HuH-7.5 (cell line): Measurements from ENCODE around the gene TMEM127.
"Not testable (repeated sequence)": the region's sequence is repeated elsewhere in the genome, so short reads cannot be mapped to it uniquely, and the experiment has no call there.

ENCODE experiments used
- DNase-seq: peaks from one replicate; pipeline ENCODE4 v3.0.0; 2011; ENCODE audit warnings: low spot score

Gene TMEM127

DNA sequence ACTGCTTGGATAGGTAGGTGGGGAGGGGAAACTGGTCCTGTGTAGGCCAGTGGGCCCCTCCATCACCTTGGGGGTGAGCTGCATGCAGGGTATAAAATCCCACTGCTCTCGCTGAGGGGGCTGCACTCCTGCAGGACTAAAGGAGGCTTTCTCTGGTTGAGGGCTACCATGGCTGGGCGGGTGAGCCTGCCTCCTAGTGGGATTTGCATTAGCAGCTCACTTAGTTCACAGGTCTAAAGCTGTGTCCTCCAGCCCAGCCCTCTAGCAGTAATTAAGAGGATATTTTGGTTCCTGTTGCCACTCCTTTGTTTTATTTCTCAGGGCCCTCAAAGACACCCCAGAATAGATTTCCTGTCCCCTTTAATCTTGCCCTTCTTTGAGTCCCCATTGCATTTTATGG is 24.6 kb downstream of the TMEM127 start:
- DNase-seq = no peak

DNA sequence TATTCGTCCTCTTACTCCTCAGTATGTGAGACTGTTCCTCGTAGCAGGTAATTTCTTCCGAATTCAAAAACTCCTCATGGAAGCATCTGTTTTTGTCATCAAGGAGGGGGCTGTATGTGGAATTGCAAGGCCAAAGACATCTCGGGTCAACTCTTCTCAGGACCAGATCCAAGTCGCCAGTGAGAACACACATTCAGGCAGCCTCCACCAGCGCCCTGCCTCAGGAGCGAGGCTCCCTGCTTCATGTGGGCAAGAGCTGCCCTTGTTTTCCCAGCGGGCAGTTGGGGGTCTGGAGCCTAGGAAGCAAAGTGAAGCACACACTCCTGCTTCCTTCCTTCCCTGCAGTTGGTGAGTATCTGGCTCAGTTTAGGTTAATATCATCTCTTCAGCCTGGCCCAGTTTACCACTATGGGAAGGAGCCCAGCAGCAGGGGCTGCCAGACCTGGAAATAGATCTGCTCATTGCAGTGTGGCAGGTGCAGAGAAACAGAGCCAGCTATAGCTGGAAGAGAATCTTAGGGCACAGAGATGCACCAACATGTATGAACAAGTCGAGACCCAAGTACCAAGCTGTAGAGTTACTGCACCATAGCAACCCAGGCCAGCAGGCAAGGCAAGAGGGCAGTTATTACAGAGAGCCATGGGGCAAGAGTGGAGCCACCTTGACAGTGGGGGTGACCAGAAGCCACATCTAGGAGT is 25.3 kb downstream of the TMEM127 start:
- no peak for DNase-seq

DNA sequence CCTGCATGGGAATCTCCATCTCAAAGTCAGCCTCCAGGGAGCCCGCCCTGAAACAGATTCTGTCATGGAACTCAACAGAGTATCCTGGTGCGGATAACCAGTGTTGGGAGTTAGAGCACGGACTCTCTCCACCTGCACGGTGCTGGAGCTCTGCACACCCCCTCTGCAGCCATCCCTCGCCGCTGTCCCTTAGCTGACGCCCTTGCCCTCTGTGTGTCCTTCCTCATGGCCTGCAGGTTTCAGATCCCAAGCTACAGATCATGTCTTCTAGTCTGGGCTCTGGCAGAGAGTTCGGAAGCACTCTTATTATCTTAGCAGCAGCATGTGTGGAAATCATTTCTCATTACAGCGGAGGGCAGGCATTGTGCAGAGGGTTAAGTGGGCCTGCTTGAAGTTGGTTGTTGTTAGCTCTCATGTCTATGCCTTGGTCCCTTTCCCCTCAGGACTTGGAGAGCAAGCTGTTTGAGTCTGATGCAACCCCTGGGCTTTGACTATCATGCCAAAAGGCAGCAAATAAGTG is 26.0 kb downstream of the TMEM127 start:
- no peak for DNase-seq

DNA sequence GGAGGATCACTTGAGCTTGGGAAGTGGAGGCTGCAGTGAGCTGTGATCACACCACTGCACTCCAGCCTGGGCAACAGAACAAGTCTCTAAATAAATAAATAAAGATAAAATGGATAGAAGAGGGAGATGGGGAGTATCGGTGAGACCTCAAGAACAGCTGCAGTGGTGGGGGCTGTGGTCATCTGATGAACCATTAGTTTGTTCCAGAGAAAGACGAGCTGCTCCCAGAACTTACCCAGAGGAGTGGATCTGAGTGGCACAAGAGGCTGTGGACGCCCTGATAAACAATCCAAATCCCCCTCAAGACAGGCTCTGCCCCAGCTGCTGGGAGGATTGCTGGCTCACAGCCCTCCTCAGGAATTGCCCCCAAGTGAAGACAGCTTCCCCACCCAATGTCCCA is 26.7 kb downstream of the TMEM127 start:
- no peak for DNase-seq

DNA sequence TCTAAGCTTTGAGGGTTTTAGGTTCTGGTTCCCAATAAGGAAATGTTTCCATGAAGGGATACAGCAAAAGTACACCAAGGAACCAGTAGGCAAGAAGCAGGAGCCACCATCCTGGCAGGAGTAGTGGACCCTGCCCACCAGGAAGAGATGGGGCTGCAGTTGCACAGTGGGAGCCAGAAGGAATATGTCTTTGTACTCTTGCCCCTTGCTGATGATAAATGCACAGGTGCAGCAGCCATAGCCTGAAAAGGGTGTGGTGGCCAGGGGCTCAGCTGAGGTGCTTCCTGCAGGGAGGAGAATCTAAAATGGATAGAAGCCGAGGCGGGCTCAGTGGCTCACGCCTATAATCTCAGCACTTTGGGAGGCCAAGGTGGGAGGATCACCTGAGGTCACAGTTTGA is 27.5 kb downstream of the TMEM127 start:
- DNase-seq = no peak

DNA sequence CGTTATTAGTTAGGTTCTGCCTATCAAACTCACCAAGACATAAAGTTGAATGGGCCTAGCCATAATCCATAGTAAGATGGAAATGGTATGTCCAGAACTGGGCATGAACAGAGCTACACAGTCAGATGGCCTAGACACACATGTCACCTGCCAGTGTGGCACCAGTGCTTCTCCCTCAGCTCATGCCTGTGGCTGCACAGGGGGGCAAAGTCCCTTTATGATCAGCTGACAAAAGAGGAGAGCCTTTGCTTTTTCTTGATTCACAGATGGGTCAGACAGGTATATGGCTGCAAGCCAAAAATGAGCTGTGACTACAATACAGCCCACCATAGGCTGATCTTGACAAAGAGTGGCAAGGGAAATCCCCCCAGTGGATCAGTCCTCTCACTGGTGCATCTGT is 28.9 kb downstream of the TMEM127 start:
- DNase-seq = no peak

DNA sequence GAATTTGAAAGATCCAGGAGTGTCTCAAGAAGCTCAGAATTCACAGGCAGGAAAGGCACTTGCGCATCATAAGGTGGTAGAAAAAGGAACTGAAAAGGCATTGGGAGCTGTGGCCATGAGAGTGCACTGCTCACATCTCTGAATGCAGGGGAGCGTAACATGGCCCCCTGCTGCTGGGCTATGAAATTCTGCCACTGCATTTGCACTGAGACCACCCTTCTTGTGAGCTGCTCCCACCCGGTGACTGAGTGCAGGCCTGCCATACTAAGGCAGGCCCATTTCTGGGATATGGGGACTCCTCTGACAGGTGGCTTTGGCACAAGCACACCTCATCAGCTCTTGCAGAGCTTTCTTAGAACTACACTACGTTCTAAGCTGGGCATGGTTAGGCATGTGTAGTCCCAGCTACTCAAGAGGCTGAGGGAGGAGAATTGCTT is 31.9 kb downstream of the TMEM127 start:
- no peak for DNase-seq

DNA sequence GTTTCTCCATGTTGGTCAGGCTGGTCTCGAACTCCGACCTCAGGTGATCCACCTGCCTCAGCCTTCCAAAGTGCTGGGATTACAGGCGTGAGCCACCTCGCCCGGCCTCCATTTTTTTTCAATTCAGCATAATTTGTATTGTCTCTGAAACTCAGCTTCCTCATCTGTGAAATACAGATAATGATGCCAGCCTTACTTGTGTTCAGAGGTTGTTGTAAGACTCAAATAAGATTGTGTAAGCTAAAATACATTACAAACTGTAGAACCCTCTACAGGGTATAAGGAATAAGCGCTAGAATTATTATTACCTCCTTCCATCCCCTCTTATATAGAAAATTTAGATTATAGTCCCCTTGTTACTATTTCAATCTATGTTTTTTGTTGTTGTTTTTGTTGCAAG is 32.4 kb downstream of the TMEM127 start:
- DNase-seq = no peak

DNA sequence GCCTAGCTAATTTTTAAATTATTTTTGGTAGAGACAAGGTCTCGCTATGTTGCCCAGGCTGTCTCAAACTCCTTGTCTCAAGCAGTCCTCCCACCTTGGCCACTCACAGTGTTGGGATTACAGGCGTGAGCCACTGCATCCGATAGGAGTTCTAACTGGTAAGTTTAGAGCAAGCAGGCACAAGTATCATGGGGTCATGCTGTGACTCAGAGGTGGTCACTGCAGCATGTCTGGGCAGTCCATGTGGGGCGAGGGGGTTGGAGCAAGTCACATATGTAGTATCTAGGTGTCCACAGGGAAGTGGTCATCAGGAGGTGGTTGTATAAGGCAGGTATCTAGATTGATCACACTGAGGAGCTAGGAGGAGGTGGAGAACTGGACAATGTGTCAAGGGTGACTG is 34.5 kb downstream of the TMEM127 start:
- no peak for DNase-seq

DNA sequence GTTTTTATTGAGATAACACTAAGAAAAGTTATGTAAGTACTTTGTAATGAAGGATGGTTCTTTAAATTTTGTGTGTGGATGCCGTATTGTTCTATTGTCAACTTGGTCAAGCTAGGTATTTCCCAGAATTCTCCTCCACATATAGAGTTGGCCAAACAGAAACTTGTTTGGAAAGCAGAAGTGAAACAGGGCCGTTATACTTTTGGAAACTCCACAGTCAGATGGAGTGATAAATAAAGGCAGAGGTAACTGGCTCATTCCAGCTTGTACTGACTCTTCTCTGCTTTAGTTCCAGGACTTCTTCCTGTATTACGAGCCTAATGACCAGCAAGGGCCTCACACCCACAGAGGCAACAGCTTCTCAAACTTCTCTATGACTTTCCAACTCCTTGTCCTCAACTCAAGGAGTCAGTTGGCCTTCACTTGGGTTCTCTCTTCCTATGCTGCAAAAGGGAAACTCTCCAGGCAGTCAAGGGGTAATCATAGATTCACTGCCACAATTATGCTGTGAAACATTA is 40.7 kb downstream of the TMEM127 start:
- DNase-seq = no peak

DNA sequence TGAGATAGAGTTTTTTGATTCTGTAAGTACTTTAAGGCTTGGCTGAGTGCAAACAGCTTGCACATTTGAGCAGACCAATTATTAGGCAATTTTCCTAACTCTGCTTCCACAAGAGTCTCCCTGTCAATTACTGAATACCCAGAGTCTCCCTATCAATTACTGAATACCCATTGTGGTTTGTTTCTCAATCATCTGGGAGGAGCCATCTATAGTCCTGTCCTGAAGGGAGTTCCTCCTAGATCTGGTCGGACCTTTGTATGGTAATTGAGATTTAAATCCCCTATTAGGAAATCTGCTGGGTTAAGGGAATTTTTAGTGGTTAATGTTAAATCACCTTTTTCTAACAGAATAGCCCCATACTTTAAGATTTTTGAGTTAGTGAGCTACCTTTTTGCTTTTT is 44.7 kb downstream of the TMEM127 start:
- not testable (repeated sequence) for DNase-seq

DNA sequence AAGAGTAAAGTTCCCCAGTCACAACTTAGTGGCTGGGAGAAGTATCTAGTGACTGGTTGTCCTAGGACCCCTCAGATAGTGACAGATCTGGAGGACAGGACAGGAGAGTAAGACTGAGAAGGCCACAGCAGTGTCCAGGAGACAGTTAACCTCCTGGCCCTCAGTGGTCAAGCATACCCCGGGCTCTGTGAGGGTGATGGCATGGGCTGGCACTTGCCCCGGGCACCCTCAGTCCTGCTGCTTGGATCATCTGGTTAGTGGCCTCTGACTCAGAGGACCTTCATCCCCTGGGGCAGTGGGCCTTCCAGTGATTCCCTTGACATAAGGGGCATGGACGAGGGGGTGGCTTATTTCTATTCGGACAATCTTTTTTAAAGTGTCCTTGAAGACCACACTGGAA is 45.8 kb downstream of the TMEM127 start:
- DNase-seq = not testable (repeated sequence)

DNA sequence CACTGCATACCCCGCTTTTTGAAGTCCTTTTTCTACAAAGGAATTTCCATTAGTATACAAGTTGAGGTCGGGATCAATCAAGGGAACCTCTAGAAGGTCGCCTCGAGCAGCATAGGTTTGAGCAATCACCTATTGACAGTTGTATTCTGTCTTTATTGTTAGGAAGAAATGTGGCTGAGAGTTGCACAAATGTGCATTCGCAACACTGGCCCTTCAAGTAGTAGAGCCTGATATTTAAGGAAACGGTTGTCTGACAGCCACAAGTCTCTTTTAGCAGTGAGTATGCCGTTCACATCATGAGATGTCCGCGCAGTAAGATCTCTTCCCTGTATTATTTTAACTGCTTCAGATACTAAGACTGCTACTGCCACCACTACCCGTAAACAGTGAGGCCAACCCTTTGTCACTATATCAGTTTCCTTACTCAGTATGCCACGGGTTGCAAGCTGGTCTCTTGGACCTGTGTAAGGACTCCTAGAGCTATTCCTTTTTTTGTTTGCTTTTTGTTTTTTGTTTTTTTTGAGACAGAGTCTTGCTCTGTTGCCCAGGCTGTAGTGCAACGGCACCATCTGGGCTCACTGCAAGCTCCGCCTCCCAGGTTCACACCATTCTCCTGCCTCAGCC is 47.2 kb downstream of the TMEM127 start:
- no peak for DNase-seq

DNA sequence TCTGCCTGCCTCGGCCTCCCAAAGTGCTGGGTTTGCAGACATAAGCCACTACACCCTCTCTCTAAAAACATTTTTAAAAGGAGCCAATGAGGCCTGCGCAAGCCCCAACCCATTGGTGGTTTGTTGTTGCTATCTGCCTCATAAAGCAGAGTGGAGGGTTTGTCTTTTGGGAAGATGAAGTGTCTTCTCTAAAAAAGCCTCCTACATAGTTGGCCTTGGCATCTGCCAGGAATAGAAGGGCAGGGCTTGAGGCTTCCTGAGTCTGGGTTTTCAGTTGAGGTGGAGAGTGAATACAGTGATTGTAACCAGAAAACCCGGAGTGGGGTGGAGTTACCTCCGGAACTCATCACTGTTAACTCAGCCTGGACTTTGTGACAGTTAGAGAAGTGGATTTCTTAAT is 51.2 kb downstream of the TMEM127 start:
- DNase-seq = no peak

DNA sequence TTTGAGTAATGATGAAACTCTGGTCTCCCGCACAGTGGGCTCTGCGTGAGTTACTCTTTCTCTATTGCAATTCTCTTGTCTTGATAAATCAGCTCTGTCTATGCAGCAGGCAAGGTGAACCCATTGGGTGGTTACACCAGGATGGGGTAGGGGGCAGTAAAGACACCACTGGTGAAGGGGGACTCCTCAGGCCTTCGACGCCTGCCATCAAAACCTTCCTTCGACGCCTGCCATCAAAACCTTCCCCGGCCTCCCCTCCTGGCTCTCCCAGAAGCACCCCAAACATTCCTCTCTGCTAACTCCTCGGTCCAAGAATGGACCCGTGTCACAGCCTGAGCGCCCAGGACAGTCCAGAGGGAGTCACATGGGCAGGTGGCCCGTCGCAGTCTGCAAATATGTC is 52.4 kb downstream of the TMEM127 start:
- DNase-seq = no peak

DNA sequence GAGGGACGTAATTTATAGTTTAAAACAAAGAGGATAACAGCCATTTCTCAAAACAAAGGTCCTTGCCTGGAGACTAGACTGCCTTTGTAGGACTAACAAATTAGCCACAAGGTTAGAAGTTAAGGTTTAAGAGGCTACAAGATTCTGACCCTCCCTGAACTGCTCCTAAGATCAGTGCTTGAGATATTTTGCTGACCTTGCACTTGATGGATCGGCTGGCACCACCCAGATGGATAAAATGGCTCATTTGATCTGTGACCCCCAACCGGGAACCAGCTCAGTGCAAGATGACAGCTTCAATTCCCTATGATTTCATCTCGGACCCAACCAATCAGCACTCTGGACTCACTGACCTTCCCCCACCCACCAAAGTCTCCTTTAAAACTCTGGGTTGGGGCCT is 53.5 kb downstream of the TMEM127 start:
- no peak for DNase-seq

DNA sequence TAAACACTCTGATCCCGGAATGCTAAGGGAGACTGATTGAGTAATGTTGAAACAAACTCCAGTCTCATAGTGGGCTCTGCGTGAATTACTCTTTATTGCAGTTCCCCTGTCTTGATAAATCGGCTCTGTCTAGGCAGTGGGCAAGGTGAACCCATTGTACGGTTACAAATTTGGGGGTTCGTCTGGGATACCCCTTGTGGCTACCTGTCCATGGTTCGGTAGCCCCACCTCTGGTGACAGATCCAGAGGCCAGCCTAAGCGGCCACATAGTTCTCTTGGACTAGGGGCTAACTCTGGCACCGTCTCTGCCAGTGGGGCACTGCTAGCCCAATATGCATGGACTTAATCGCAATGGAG is 56.1 kb downstream of the TMEM127 start:
- no peak for DNase-seq

DNA sequence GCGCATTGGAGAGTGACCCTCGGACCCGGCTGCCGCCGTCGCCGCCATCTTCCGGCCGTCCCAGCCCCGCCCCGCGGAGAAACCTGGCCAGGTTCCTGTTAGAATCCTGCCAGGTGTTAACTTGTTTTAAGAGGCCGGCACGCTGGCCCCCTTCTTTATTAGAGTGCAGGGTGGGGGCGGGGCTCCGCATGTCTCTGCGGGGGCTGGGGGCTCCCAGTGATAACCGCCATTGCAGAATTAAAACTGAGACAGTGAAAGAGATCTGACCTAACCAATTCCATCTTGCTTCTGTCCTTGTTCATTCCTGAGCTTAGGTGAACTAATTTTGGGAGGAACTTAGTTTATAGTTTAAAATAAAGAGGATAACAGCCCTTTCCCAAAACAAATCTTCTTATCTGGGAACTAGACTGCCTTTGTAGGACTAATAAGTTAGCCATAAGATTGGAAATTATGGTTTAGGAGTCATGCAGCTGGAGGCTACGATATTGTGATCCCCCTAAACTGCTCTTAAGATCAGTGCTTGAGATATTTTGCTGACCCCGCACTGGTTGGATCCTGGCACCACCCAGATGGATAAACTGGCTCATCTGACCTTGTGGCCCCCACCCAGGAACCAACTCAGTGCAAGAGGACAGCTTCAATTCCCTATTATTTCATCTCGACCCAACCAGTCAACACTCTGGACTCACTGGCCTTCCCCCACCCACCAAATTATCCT is 56.6 kb downstream of the TMEM127 start:
- no peak for DNase-seq

DNA sequence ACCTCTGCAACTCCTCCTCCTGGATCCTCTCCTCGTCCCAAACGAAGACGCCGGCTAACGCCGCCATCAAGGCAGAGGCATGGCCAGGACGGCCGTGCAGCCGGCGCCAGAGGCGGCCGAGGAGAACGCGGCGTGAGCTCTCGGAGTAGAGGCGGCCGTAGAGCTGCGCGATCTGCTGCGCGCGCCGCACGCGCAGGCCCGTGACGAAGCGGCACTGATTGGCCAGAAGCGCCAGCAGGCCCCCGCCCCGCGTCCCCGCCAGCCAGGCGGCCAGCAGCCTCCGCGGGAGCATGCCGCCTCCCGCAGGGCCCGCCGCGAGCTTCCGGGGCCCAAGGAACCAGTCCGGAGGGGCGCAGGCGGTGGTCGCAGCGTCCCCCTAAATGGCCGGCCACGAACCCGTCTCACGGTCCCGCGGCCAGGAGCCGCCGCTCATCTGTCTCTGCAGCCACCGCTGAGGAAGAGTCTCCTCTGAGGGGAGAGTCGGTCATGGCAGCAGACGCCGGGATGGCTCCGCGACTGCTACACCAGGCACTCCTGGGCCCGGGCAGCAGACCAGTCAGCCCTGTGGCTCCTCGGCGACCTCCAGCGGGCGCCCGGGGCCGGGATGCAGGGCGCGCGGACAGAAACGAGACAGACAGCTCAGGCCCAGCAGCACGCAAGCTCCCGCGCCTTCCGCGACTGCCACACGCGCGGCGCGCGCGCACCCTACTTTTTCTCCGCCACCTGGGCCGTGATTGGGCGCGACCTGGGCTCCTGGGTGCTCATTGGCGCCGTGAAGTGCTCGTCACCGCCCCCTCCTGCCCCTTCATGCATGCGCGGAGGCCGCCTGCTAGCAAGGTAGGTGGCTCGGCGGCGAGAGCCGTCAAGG is 57.4 kb downstream of the TMEM127 start, which contains the start of gene STARD7:
STARD7 (minus strand) TSS at position 685 of the 868 bp plus-strand sequence; CDS start at position 292, 393 bp downstream.
- peak; percentile 92 for DNase-seq

DNA sequence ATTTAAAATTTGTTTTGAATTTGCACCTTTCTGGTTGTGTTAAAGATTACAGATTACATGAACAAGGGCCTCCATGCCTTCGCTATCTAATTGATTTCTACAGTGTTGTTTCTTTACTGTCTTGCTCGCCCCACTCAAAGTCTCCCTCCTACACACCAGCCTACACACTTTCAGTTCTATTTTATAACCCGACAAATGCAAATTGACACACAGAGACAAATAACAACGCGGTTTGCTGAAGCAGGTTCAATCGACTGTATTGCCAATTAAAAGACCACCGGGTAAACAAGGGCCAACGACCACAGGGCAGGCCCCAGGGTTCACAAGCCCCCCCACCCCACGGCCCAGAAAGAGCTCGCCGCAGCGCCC is 58.0 kb downstream of the TMEM127 start:
- DNase-seq = no peak

DNA sequence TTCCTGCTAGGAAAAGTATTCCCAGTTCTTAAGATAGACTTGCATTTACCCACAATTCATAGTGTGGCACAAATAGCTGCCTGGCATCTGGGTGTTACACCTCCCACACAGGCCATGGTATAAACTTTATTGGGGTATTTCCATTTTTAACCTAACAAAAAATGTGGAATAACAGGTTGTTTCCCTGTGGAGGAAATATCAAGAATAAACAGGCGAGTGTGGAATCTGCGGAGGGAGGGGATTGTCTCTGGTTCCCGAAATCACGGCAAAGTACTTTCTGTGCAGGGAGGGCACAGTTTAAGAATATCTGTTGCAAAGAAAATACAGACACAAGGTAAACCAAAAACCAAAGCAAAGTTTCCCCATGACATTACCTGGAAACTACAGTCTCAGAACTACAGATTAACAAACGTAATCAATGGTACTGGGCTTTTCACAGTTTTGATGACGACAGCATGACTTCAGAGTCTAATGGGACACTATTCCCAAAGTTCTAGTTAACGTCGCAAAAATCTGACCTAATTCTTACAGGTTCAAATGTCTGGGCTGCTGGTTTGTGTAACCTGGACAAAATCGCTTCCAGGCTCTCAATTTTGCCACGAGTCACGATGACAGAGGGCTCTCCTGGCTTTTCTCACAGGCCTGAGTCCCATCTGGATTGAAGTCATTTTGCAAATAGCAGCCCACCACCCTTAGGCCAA is 58.6 kb downstream of the TMEM127 start:
- DNase-seq = no peak
